HG03565 (cell line): Measurements from ENCODE around the gene NIPSNAP2.
A peak's percentile ranks its signal among the peaks of the same experiment; 100 is the strongest.
"Not testable (repeated sequence)": the region's sequence is repeated elsewhere in the genome, so short reads cannot be mapped to it uniquely, and the experiment has no call there.

ENCODE experiments used
- ATAC-seq: cut with Tn5 transposase; IDR thresholded peaks from one replicate; pipeline ENCODE4 v1.9.1; 2021; ENCODE audit warnings: mild to moderate bottlenecking, moderate library complexity; ENCODE audit not compliant: unreplicated experiment

NIPSNAP2 gene

GRCh38 chr7:55975988-55976633 lies 11.7 kb downstream of the NIPSNAP2 start:
- no peak for ATAC-seq

GRCh38 chr7:55977831-55978230 lies 13.4 kb downstream of the NIPSNAP2 start:
- ATAC-seq, result no peak

- ATAC-seq, result no peak
Observed at GRCh38 chr7:55980266-55980665, 15.9 kb downstream of the NIPSNAP2 start.

GRCh38 chr7:55983537-55983936 lies 19.2 kb downstream of the NIPSNAP2 start:
- no peak for ATAC-seq

GRCh38 chr7:55992346-55992745 lies 28.0 kb downstream of the NIPSNAP2 start:
- ATAC-seq, result no peak

GRCh38 chr7:55996856-55997500 lies 32.6 kb downstream of the NIPSNAP2 start:
- no peak for ATAC-seq

GRCh38 chr7:56003749-56004148 lies 39.4 kb downstream of the NIPSNAP2 start:
- no peak for ATAC-seq

- ATAC-seq, result no peak
Observed at GRCh38 chr7:56007167-56007652, 42.8 kb downstream of the NIPSNAP2 start.

- no peak for ATAC-seq
Observed at GRCh38 chr7:56007891-56008290, 43.5 kb downstream of the NIPSNAP2 start.

- ATAC-seq, result no peak
Observed at GRCh38 chr7:56009695-56010094, 45.3 kb downstream of the NIPSNAP2 start.

- not testable (repeated sequence) for ATAC-seq
Observed at GRCh38 chr7:56017015-56017414, 52.6 kb downstream of the NIPSNAP2 start.

GRCh38 chr7:56019501-56019900 lies 55.1 kb downstream of the NIPSNAP2 start:
- no peak for ATAC-seq

- no peak for ATAC-seq
Observed at GRCh38 chr7:56023500-56023899, 59.1 kb downstream of the NIPSNAP2 start.

- no peak for ATAC-seq
Observed at GRCh38 chr7:56026538-56026937, 62.2 kb downstream of the NIPSNAP2 start.

- ATAC-seq, result no peak
Observed at GRCh38 chr7:56028942-56029630, 64.7 kb downstream of the NIPSNAP2 start.

GRCh38 chr7:56030340-56030739 lies 66.0 kb downstream of the NIPSNAP2 start:
- no peak for ATAC-seq

GRCh38 chr7:56031556-56031955 lies 67.2 kb downstream of the NIPSNAP2 start:
- not testable (repeated sequence) for ATAC-seq

- ATAC-seq, result not testable (repeated sequence)
Observed at GRCh38 chr7:56032578-56032977, 68.2 kb downstream of the NIPSNAP2 start.

GRCh38 chr7:56033671-56034432 lies 69.5 kb downstream of the NIPSNAP2 start:
- ATAC-seq, result peak; percentile 98

GRCh38 chr7:56040730-56041129 lies 76.3 kb downstream of the NIPSNAP2 start:
- ATAC-seq, result no peak

- not testable (repeated sequence) for ATAC-seq
Observed at GRCh38 chr7:56045758-56046157, 81.4 kb downstream of the NIPSNAP2 start.
